ENCODE measurements around the gene NPLOC4.
"Not testable (repeated sequence)": the region's sequence is repeated elsewhere in the genome, so short reads cannot be mapped to it uniquely, and the experiment has no call there.

Gene NPLOC4

GRCh38 chr17:81631482-81631881 is 5.4 kb downstream of the NPLOC4 start:
- no peak for DNase-seq (ENCODE audit: low spot score)

- DNase-seq (ENCODE audit: low spot score) = no peak
Observed at GRCh38 chr17:81630274-81630673, 6.6 kb downstream of the NPLOC4 start.

- DNase-seq (ENCODE audit: low spot score) = no peak
Observed at GRCh38 chr17:81621494-81622130, 15.3 kb downstream of the NPLOC4 start.

GRCh38 chr17:81618307-81618706 is 18.6 kb downstream of the NPLOC4 start:
- DNase-seq (ENCODE audit: low spot score) = not testable (repeated sequence)

- DNase-seq (ENCODE audit: low spot score) = no peak
Observed at GRCh38 chr17:81616877-81617276, 20.0 kb downstream of the NPLOC4 start.

GRCh38 chr17:81615401-81615930 is 21.4 kb downstream of the NPLOC4 start:
- no peak for DNase-seq (ENCODE audit: low spot score)

- no peak for DNase-seq (ENCODE audit: low spot score)
Observed at GRCh38 chr17:81612172-81612970, 24.5 kb downstream of the NPLOC4 start.

- DNase-seq (ENCODE audit: low spot score) = no peak
Observed at GRCh38 chr17:81609541-81610311, 27.2 kb downstream of the NPLOC4 start.

- DNase-seq (ENCODE audit: low spot score) = no peak
Observed at GRCh38 chr17:81608605-81609004, 28.3 kb downstream of the NPLOC4 start.

GRCh38 chr17:81608082-81608481 is 28.8 kb downstream of the NPLOC4 start:
- DNase-seq (ENCODE audit: low spot score) = no peak

GRCh38 chr17:81607431-81607830 is 29.5 kb downstream of the NPLOC4 start:
- DNase-seq (ENCODE audit: low spot score) = no peak

- no peak for DNase-seq (ENCODE audit: low spot score)
Observed at GRCh38 chr17:81603846-81604610, 32.9 kb downstream of the NPLOC4 start.

- peak; percentile 85 for DNase-seq (ENCODE audit: low spot score)
Observed at GRCh38 chr17:81601525-81602120, 35.3 kb downstream of the NPLOC4 start.

GRCh38 chr17:81599719-81600486 is 37.0 kb downstream of the NPLOC4 start:
- DNase-seq (ENCODE audit: low spot score) = no peak

GRCh38 chr17:81593105-81593871 is 43.6 kb downstream of the NPLOC4 start:
- DNase-seq (ENCODE audit: low spot score) = no peak

- no peak for DNase-seq (ENCODE audit: low spot score)
Observed at GRCh38 chr17:81591971-81592370, 44.9 kb downstream of the NPLOC4 start.

GRCh38 chr17:81590121-81590520 is 46.8 kb downstream of the NPLOC4 start:
- no peak for DNase-seq (ENCODE audit: low spot score)

GRCh38 chr17:81589612-81590011 is 47.3 kb downstream of the NPLOC4 start:
- DNase-seq (ENCODE audit: low spot score) = no peak

- no peak for DNase-seq (ENCODE audit: low spot score)
Observed at GRCh38 chr17:81586096-81586495, 50.8 kb downstream of the NPLOC4 start.

- DNase-seq (ENCODE audit: low spot score) = not testable (repeated sequence)
Observed at GRCh38 chr17:81584771-81585170, 52.1 kb downstream of the NPLOC4 start.

All from D341Med (cell line).